HUES48 (cell line): ENCODE data around the gene SYTL4.
"Not testable (repeated sequence)": the region's sequence is repeated elsewhere in the genome, so short reads cannot be mapped to it uniquely, and the experiment has no call there.

Experiments used
- H3K27ac ChIP-seq: one replicate; pipeline ENCODE4 v1.7.0; 2013; ENCODE audit warnings: low read depth, low read length, inconsistent platforms
- H3K27me3 ChIP-seq: 2 replicates; pipeline ENCODE4 v1.6.1; 2013; ENCODE audit warnings: mild to moderate bottlenecking, low read length; ENCODE audit not compliant: control insufficient read depth, insufficient read depth
- H3K36me3 ChIP-seq: 2 replicates; pipeline ENCODE4 v1.6.1; 2013; ENCODE audit warnings: low read length; ENCODE audit not compliant: control insufficient read depth, insufficient read depth
- H3K4me1 ChIP-seq: 2 replicates; pipeline ENCODE4 v1.6.1; 2013; ENCODE audit warnings: mild to moderate bottlenecking, low read length; ENCODE audit not compliant: control insufficient read depth, insufficient read depth
- H3K4me3 ChIP-seq: 2 replicates; pipeline ENCODE4 v1.5.1; 2013; ENCODE audit warnings: mild to moderate bottlenecking, low read depth, low read length
- H3K9ac ChIP-seq: 2 replicates; pipeline ENCODE4 v1.6.1; 2013; ENCODE audit warnings: mild to moderate bottlenecking, low read depth, low read length, moderate library complexity
- H3K9me3 ChIP-seq: 2 replicates; pipeline ENCODE4 v1.6.1; 2013; ENCODE audit warnings: low read length; ENCODE audit not compliant: control insufficient read depth, insufficient read depth

Gene SYTL4

DNA sequence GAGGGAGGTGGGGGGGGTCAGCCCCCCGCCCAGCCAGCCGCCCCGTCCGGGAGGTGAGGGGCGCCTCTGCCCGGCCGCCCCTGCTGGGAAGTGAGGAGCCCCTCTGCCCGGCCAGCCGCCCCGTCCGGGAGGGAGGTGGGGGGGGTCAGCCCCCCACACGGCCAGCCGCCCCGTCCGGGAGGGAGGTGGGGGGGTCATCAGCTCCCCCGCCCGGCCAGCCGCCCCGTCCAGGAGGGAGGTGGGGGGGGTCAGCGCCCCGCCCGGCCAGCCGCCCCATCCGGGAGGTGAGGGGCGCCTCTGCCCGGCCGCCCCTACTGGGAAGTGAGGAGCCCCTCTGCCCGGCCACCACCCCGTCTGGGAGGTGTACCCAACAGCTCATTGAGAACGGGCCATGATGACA is 7.9 kb downstream of the SYTL4 start:
- peaks cover 10% of the 10 kb centered on the region for H3K27me3 ChIP-seq
- not testable (repeated sequence) for H3K9ac ChIP-seq, H3K4me3 ChIP-seq, H3K9me3 ChIP-seq, H3K36me3 ChIP-seq, H3K4me1 ChIP-seq, H3K27ac ChIP-seq

GRCh38 chrX:100721328-100721727 is 10.6 kb downstream of the SYTL4 start:
- Histone ChIP-seq H3K4me1 (no peaks in the 10 kb centered on the region), H3K27me3 (no peaks in the 10 kb centered on the region; the same call in 1 of the 2 replicates), H3K9me3 (peaks cover 6% of the 10 kb centered on the region; the same call in 1 of the 2 replicates), H3K36me3 (no peaks in the 10 kb centered on the region), H3K4me3 (no peak overlapping the region), H3K27ac (no peak overlapping the region), H3K9ac (no peak overlapping the region)

DNA sequence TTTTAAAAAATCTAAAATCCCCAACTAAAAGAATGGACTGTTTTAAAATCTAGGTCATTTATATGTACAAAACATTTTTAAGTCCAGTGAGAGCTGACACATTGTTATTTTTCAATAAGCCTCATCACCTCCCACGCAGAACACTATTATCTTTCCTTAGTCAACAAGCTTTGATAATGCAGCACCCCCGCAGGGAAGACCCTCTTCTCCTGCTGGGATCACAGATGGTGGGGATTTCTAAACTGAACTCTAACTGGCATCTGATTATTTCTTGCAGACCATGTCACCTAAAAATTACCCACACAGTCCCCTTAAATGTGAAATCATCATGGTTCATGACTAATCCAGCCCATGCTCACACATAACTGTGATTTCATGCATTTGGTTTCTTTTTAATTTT is 11.6 kb downstream of the SYTL4 start:
- no peaks in the 10 kb centered on the region for H3K36me3 ChIP-seq
- no peak overlapping the region for H3K9ac ChIP-seq
- no peaks in the 10 kb centered on the region for H3K27me3 ChIP-seq
- H3K27ac ChIP-seq: no peak overlapping the region
- H3K4me3 ChIP-seq: no peak overlapping the region
- peaks cover 6% of the 10 kb centered on the region; the same call in 1 of the 2 replicates for H3K9me3 ChIP-seq
- H3K4me1 ChIP-seq: no peaks in the 10 kb centered on the region

- Histone ChIP-seq H3K27me3 (no peaks in the 10 kb centered on the region), H3K9me3 (peaks cover 6% of the 10 kb centered on the region; the same call in 1 of the 2 replicates), H3K9ac (no peak overlapping the region), H3K4me3 (no peak overlapping the region), H3K36me3 (no peaks in the 10 kb centered on the region), H3K4me1 (no peaks in the 10 kb centered on the region), H3K27ac (no peak overlapping the region)
Measured at GRCh38 chrX:100719139-100719538, 12.8 kb downstream of the SYTL4 start.

DNA sequence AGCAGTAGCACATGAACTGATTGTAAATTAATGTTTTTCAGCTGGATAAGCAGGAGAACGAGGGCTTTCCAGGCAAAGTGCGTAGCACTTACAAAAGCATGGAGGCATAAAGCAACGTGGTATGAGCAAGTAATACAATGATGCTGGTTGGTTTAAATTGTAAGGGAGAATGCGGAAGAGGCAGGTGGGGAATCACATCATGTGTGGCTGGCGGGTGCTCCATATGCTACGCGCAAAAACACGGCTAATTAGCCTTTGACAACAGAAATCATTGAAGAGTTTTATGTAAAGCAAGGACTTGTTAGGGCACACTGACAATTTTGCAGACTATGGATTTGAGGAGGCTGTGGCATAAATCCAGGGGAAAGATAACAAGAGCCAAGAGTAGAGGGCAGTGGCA is 14.6 kb downstream of the SYTL4 start:
- H3K9ac ChIP-seq: no peak overlapping the region
- no peak overlapping the region for H3K4me3 ChIP-seq
- no peaks in the 10 kb centered on the region for H3K27me3 ChIP-seq
- no peaks in the 10 kb centered on the region for H3K4me1 ChIP-seq
- no peak overlapping the region for H3K27ac ChIP-seq
- H3K9me3 ChIP-seq: no peaks in the 10 kb centered on the region
- H3K36me3 ChIP-seq: no peaks in the 10 kb centered on the region

DNA sequence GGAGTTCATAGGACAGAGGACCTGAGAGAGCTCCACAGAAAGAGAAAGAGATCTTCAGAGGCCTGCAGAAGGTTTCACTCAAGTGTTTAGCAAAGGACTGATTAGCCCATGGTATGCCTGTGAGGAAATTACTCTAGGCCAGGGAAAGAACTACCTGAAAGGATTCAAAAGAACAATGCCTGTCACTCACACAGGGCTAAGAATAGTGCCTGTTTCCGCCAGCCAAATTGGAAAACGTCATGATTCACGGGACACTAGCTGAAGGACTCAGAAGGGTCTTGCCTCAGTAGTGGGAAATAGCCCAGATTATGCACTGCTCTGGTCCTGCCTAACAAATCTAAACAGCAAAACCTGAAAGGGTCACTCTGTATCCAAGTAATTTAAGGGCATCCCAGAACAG is 21.1 kb downstream of the SYTL4 start:
- no peak overlapping the region for H3K9ac ChIP-seq
- H3K4me3 ChIP-seq: no peak overlapping the region
- H3K27me3 ChIP-seq: peaks cover 8% of the 10 kb centered on the region
- no peaks in the 10 kb centered on the region for H3K4me1 ChIP-seq
- no peaks in the 10 kb centered on the region for H3K36me3 ChIP-seq
- no peaks in the 10 kb centered on the region for H3K9me3 ChIP-seq
- no peak overlapping the region for H3K27ac ChIP-seq

GRCh38 chrX:100704581-100705203 is 27.2 kb downstream of the SYTL4 start:
- H3K36me3 ChIP-seq: no peaks in the 10 kb centered on the region
- H3K9ac ChIP-seq: no peak overlapping the region
- H3K27ac ChIP-seq: no peak overlapping the region
- H3K4me1 ChIP-seq: no peaks in the 10 kb centered on the region
- H3K9me3 ChIP-seq: no peaks in the 10 kb centered on the region
- no peak overlapping the region for H3K4me3 ChIP-seq
- H3K27me3 ChIP-seq: peaks cover 8% of the 10 kb centered on the region

DNA sequence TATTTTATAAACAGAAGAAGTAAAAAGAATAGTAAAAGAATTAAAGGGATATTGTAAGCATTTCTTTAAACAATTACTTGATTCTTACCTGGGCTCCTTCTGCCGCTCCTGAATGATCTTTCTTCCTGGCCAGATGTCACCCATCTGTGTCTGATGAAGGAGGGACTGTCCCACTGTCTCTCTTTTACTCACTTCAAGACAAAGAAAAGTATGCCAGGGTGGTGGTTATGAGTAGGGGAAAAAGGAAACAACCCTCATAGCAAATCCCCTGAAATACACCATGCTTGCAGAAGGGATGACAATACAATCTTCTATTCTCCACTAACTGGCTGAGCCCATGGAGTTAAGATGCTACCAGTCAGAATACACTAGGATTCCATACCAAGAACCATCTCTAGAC is 31.1 kb downstream of the SYTL4 start:
- no peaks in the 10 kb centered on the region for H3K9me3 ChIP-seq
- no peaks in the 10 kb centered on the region for H3K36me3 ChIP-seq
- H3K9ac ChIP-seq: no peak overlapping the region
- H3K4me3 ChIP-seq: no peak overlapping the region
- H3K27me3 ChIP-seq: peaks cover 7% of the 10 kb centered on the region; the same call in 1 of the 2 replicates
- no peaks in the 10 kb centered on the region for H3K4me1 ChIP-seq
- no peak overlapping the region for H3K27ac ChIP-seq

- Histone ChIP-seq H3K4me3 (no peak overlapping the region), H3K4me1 (no peaks in the 10 kb centered on the region), H3K9me3 (no peaks in the 10 kb centered on the region), H3K27me3 (peaks cover 7% of the 10 kb centered on the region; the same call in 1 of the 2 replicates), H3K27ac (no peak overlapping the region), H3K36me3 (no peaks in the 10 kb centered on the region), H3K9ac (no peak overlapping the region)
Measured at GRCh38 chrX:100698551-100698950, 33.4 kb downstream of the SYTL4 start.

DNA sequence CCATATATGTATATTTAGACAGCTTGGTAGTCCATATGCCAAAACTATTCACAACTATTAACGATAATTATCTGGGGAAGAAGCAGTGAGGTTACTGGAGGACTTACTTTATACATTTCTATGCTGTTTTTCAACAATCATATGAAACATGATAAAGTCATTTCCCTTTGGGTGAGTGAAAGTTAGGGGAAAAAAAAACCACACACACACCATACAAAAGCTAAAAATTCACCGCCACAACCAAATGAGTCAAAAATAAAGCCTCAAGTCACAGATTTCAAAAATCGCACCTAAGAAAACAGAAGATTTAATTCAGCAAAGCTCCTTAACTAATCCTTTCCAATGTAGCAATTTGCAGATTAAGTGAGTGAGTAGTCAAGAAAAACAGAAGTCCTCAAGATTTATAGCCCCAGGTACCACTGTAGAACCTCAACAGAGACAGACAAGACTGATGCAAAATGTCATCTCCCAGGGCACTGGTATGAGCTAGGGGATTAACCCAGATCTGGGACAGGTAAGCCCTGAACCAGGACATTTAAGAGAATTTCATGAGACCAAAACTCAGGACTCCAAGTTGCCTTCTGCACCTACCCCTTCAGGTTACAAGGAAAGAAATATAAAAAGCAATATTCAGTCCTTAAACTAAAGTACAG is 35.1 kb downstream of the SYTL4 start:
- Histone ChIP-seq H3K9me3 (no peaks in the 10 kb centered on the region), H3K27ac (no peak overlapping the region), H3K36me3 (no peaks in the 10 kb centered on the region), H3K4me1 (no peaks in the 10 kb centered on the region), H3K9ac (no peak overlapping the region), H3K27me3 (peaks cover 7% of the 10 kb centered on the region; the same call in 1 of the 2 replicates), H3K4me3 (no peak overlapping the region)

- peaks cover 7% of the 10 kb centered on the region; the same call in 1 of the 2 replicates for H3K27me3 ChIP-seq
- H3K9ac ChIP-seq: no peak overlapping the region
- H3K4me3 ChIP-seq: no peak overlapping the region
- H3K36me3 ChIP-seq: no peaks in the 10 kb centered on the region
- H3K27ac ChIP-seq: no peak overlapping the region
- H3K9me3 ChIP-seq: no peaks in the 10 kb centered on the region
- no peaks in the 10 kb centered on the region for H3K4me1 ChIP-seq
Measured at GRCh38 chrX:100695991-100696390, 35.9 kb downstream of the SYTL4 start.
